BLaER1 treated with 17β-estradiol and CSF1 and Interleukin-3, amounts not matched to agents 10 nM and 100 nM (cell line): ENCODE measurements around the gene CUX1.

ENCODE experiments used
- H3K27ac ChIP-seq, 11 experiments: shearing (Covaris generic); formaldehyde crosslinking; 2 replicates each; pipeline ENCODE4 v1.8.1; 2022
- H3K27me3 ChIP-seq, 11 experiments: shearing (Covaris generic); formaldehyde crosslinking; 2 replicates each; pipeline ENCODE4 v1.8.1; 2022
- H3K36me3 ChIP-seq, 11 experiments: shearing (Covaris generic); formaldehyde crosslinking; 2 replicates each; pipeline ENCODE4 v1.8.1; 2022
- H3K4me1 ChIP-seq, 10 experiments: shearing (Covaris generic); formaldehyde crosslinking; 2 replicates each; pipeline ENCODE4 v1.8.1; 2022
- H3K4me2 ChIP-seq, 11 experiments: shearing (Covaris generic); formaldehyde crosslinking; 2 replicates each; pipeline ENCODE4 v1.8.1; 2022
- H3K4me3 ChIP-seq, 10 experiments: shearing (Covaris generic); formaldehyde crosslinking; 2 replicates each; pipeline ENCODE4 v1.8.1; 2022
- H3K9ac ChIP-seq, 11 experiments: shearing (Covaris generic); formaldehyde crosslinking; 2 replicates each; pipeline ENCODE4 v1.8.1; 2022
- H3K9me3 ChIP-seq, 11 experiments: shearing (Covaris generic); formaldehyde crosslinking; replicated peaks in 1 of 11; 2 replicates each; pipeline ENCODE4 v1.8.1; 2022
- H4K20me1 ChIP-seq, 11 experiments: shearing (Covaris generic); formaldehyde crosslinking; 2 replicates each; pipeline ENCODE4 v1.8.1; 2022
- Cebpa-rat ChIP-seq, 11 experiments: shearing (Covaris generic); IDR thresholded peaks; 2 replicates each; pipeline ENCODE4 v1.8.1; 2022

CUX1 gene

DNA sequence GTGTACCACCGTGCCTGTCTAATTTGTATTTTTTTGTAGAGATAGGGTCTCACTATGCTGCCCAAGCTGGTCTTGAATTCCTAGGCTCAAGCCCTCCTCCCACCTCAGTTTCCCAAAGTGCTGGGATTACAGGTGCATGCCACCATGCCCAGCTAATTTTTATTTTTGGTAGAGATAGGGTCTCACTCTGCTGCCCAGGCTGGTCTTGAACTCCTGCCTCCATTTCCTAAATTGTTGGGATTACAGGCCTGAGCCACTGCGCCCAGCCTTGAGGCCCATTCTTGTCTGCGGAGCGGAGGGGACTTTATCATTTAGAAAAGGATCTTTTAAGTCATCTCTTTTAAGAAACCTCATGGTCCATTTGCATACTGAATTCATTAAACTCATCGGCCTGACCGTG lies 247.8 kb downstream of the CUX1 start:
- Histone ChIP-seq H3K27me3 (no peaks in the 10 kb centered on the region), H3K36me3 (peaks cover 22 to 45% (median 39%) of the 10 kb centered on the region in 11 experiments), H3K9me3 (peaks cover 0 to 12% (median 5%) of the 10 kb centered on the region in 11 experiments; a peak in 18 of 22 replicates), H4K20me1 (peaks cover 5 to 67% (median 32%) of the 10 kb centered on the region in 11 experiments; a peak in 16 of 22 replicates), H3K4me1 (peaks cover 57 to 74% (median 59%) of the 10 kb centered on the region in 10 experiments), H3K4me3 (no peak overlapping the region), H3K4me2 (peak overlapping the region; percentile 56 to 89 (median 77); a peak in 16 of 22 replicates), H3K27ac (peak overlapping the region in 7 of 11 experiments; percentile 2 to 87 (median 72); a peak in 11 of 22 replicates), H3K9ac (peak overlapping the region in 1 of 11 experiments; percentile 41; a peak in 1 of 22 replicates)
- no peak for TF ChIP-seq Cebpa-rat (IDR thresholded peaks at IDR 0.05)

- H3K9ac ChIP-seq = no peak overlapping the region
- H3K4me1 ChIP-seq = peaks cover 46 to 62% (median 50%) of the 10 kb centered on the region in 10 experiments
- H3K27ac ChIP-seq = peak overlapping the region in 4 of 11 experiments; percentile 32 to 79 (median 36); a peak in 6 of 22 replicates
- no peak overlapping the region for H3K4me3 ChIP-seq
- peaks cover 34 to 58% (median 51%) of the 10 kb centered on the region in 11 experiments for H3K36me3 ChIP-seq
- no peaks in the 10 kb centered on the region for H3K27me3 ChIP-seq
- peaks cover 10 to 24% (median 17%) of the 10 kb centered on the region in 11 experiments for H3K9me3 ChIP-seq
- no peak for TF ChIP-seq Cebpa-rat (IDR thresholded peaks at IDR 0.05)
- H4K20me1 ChIP-seq = peaks cover 5 to 59% (median 32%) of the 10 kb centered on the region in 11 experiments; a peak in 16 of 22 replicates
- peak overlapping the region in 6 of 11 experiments; percentile 4 to 34 (median 24); a peak in 5 of 22 replicates for H3K4me2 ChIP-seq
Observed at GRCh38 chr7:102066476-102066875, 249.1 kb downstream of the CUX1 start.

DNA sequence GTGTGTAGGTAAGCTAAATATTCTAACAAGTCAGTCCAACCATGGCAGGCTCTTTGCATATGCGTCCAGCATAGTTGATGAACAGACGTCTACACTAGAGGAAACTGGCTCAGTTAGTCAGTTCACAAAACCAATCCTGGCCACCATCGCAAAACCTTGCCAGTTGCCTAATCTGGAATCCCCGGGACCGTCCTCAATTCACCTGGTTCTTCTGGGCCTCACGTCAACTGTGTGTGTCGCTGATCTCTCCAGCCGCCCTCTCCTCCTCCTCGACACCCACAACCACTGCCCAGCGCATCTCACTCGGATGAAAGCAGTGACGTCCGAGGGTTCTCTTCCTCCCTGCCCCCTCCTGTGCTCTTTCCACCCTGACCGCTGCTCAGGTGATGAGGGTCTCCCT lies 251.4 kb downstream of the CUX1 start:
- Histone ChIP-seq H3K27ac (no peak overlapping the region), H3K4me3 (no peak overlapping the region), H3K9ac (no peak overlapping the region)

DNA sequence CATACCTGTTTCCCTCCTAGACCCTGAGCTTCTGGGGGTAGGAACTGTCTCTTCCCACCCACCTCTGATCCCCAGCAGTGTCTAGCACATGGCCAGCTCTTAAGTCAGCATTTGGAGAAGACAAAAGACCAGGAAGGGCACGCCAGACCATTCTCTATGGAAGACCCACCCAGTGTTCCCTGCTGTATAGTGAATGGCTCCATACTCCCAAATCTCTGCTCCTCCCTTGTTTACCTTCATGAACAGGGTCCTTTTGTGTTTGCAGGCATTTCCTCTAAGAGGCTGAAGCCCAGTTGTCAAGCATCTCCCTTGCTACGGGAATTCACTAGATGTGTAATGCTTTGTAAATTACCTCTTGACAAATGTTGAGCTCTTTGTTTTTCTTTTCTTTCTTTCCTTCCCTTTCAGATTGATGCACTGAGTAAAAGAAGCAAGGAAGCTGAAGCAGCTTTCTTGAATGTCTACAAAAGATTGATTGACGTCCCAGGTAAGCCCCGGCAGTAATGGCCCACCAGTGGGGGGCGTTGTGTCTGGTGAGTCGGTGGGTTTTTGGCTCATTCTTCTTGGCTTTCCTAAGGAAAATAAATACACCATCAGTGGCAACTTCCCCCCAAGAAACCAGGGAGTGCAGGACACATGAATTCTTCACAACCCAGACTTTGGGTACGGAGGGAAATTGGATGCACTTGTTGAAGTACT lies 252.7 kb downstream of the CUX1 start:
- H3K36me3 ChIP-seq = peaks cover 69 to 91% (median 86%) of the 10 kb centered on the region in 11 experiments
- peaks cover 10 to 26% (median 18%) of the 10 kb centered on the region in 10 experiments for H3K4me1 ChIP-seq
- H3K9me3 ChIP-seq = peaks cover 19 to 44% (median 26%) of the 10 kb centered on the region in 11 experiments
- H3K4me2 ChIP-seq = no peak overlapping the region
- no peak overlapping the region for H3K9ac ChIP-seq
- TF ChIP-seq Cebpa-rat (IDR thresholded peaks at IDR 0.05) = no peak
- H3K4me3 ChIP-seq = no peak overlapping the region
- H4K20me1 ChIP-seq = peaks cover 0 to 45% (median 17%) of the 10 kb centered on the region in 11 experiments; a peak in 14 of 22 replicates
- H3K27ac ChIP-seq = no peak overlapping the region
- H3K27me3 ChIP-seq = no peaks in the 10 kb centered on the region

More for the DNA sequence above, 251.4 kb downstream of the CUX1 start:
- peaks cover 5 to 48% (median 29%) of the 10 kb centered on the region in 11 experiments; a peak in 16 of 22 replicates for H4K20me1 ChIP-seq
- H3K36me3 ChIP-seq = peaks cover 58 to 80% (median 74%) of the 10 kb centered on the region in 11 experiments
- H3K27me3 ChIP-seq = no peaks in the 10 kb centered on the region
- H3K4me1 ChIP-seq = peaks cover 22 to 38% (median 30%) of the 10 kb centered on the region in 10 experiments
- TF ChIP-seq Cebpa-rat (IDR thresholded peaks at IDR 0.05) = no peak
- peaks cover 19 to 34% (median 26%) of the 10 kb centered on the region in 11 experiments for H3K9me3 ChIP-seq
- no peak overlapping the region for H3K4me2 ChIP-seq

DNA sequence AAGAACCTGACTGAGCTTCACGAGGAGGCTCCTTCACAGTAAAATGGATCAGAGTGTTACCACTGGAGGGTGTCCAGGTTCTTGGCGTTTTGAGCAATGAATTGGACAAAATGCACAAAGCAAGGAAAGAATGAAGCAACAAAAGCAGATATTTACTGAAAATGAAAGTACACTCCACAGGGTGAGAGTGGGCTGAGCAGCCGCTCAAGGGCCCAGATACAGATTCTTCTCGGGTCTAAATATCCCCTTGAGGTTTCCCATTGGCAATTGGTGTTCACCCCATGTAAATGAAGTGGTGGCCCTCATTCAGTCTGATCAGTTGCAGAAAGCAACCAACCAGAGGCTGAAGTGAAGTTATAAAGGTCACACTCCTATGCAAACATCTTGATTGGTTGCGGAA lies 254.6 kb downstream of the CUX1 start:
- H3K27ac ChIP-seq = no peak overlapping the region
- peaks cover 78 to 97% (median 92%) of the 10 kb centered on the region in 11 experiments for H3K36me3 ChIP-seq

GRCh38 chr7:102072636-102073209 lies 255.3 kb downstream of the CUX1 start:
- Histone ChIP-seq H3K36me3 (peaks cover 77 to 96% (median 87%) of the 10 kb centered on the region in 11 experiments), H3K4me3 (no peak overlapping the region), H4K20me1 (peaks cover 0 to 41% (median 9%) of the 10 kb centered on the region in 11 experiments; a peak in 12 of 22 replicates), H3K27ac (no peak overlapping the region), H3K27me3 (no peaks in the 10 kb centered on the region), H3K4me1 (peaks cover 0 to 22% (median 13%) of the 10 kb centered on the region in 10 experiments; a peak in 15 of 20 replicates), H3K9me3 (peaks cover 19 to 49% (median 26%) of the 10 kb centered on the region in 11 experiments), H3K4me2 (no peak overlapping the region), H3K9ac (no peak overlapping the region)
- TF ChIP-seq Cebpa-rat (IDR thresholded peaks at IDR 0.05) = no peak

More for the DNA sequence above, 254.6 kb downstream of the CUX1 start:
- TF ChIP-seq Cebpa-rat (IDR thresholded peaks at IDR 0.05) = no peak
- peaks cover 19 to 49% (median 26%) of the 10 kb centered on the region in 11 experiments for H3K9me3 ChIP-seq
- no peak overlapping the region for H3K4me2 ChIP-seq
- H3K9ac ChIP-seq = no peak overlapping the region
- no peaks in the 10 kb centered on the region for H3K27me3 ChIP-seq
- peaks cover 0 to 38% (median 7%) of the 10 kb centered on the region in 11 experiments; a peak in 11 of 22 replicates for H4K20me1 ChIP-seq
- peaks cover 0 to 19% (median 10%) of the 10 kb centered on the region in 10 experiments; a peak in 15 of 20 replicates for H3K4me1 ChIP-seq
- H3K4me3 ChIP-seq = no peak overlapping the region; a peak in 1 of 20 replicates

- H3K27ac ChIP-seq = no peak overlapping the region
- H3K36me3 ChIP-seq = peaks cover 62 to 95% (median 79%) of the 10 kb centered on the region in 11 experiments
- H3K4me3 ChIP-seq = no peak overlapping the region
- peaks cover 0 to 26% (median 16%) of the 10 kb centered on the region in 11 experiments; a peak in 12 of 22 replicates for H4K20me1 ChIP-seq
- no peak overlapping the region for H3K4me2 ChIP-seq
- no peaks in the 10 kb centered on the region for H3K27me3 ChIP-seq
- peaks cover 19 to 47% (median 26%) of the 10 kb centered on the region in 11 experiments for H3K9me3 ChIP-seq
- no peak for TF ChIP-seq Cebpa-rat (IDR thresholded peaks at IDR 0.05)
- H3K9ac ChIP-seq = no peak overlapping the region
- H3K4me1 ChIP-seq = peaks cover 3 to 24% (median 14%) of the 10 kb centered on the region in 10 experiments
Observed at GRCh38 chr7:102073931-102074880, 256.8 kb downstream of the CUX1 start.

DNA sequence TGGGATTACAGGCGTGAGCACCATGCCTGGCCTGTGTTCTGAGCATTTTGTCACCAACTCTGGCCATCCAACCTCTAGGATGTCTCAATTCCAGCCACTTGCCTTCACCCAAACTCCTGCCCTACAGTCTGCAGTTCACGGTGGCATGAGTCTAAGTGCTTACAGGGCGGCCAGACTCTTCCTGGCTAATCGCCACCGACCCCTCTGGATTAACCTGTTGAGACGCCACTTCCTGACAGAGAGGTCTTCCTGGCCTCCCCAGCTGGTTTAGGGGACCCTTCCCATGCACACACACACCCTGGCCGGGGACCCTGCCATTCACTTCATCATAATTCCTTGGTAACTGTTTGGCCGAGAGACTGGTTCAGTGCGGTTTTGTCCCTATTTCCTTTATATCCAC lies 257.7 kb downstream of the CUX1 start:
- Histone ChIP-seq H3K36me3 (peaks cover 58 to 95% (median 79%) of the 10 kb centered on the region in 11 experiments), H3K4me2 (no peak overlapping the region), H3K27ac (no peak overlapping the region), H3K9me3 (peaks cover 19 to 40% (median 26%) of the 10 kb centered on the region in 11 experiments), H3K9ac (no peak overlapping the region), H3K4me1 (peaks cover 12 to 33% (median 18%) of the 10 kb centered on the region in 10 experiments), H4K20me1 (peaks cover 0 to 30% (median 16%) of the 10 kb centered on the region in 11 experiments; a peak in 13 of 22 replicates), H3K4me3 (no peak overlapping the region), H3K27me3 (no peaks in the 10 kb centered on the region)
- no peak for TF ChIP-seq Cebpa-rat (IDR thresholded peaks at IDR 0.05)
